NCI-H2227 (cell line): ENCODE results near the gene CDKL2.
A peak's percentile ranks its signal among the peaks of the same experiment; 100 is the strongest.

Experiments
- DNase-seq: peaks from one replicate; lab custom pipeline; 2025; ENCODE audit not compliant: unreplicated experiment; lab: John Stamatoyannopoulos, UW

The CDKL2 gene

GRCh38 chr4:75643651-75644050 is 13.3 kb upstream of the CDKL2 start:
- DNase-seq = no peak

GRCh38 chr4:75639124-75639695 is 8.9 kb upstream of the CDKL2 start:
- DNase-seq = no peak

GRCh38 chr4:75637827-75638226 is 7.5 kb upstream of the CDKL2 start:
- no peak for DNase-seq

- DNase-seq = no peak
Measured at GRCh38 chr4:75637176-75637575, 6.8 kb upstream of the CDKL2 start.

GRCh38 chr4:75634951-75635350 is 4.6 kb upstream of the CDKL2 start:
- no peak for DNase-seq

GRCh38 chr4:75634281-75634680 is 4.0 kb upstream of the CDKL2 start:
- no peak for DNase-seq

- no peak for DNase-seq
Measured at GRCh38 chr4:75633846-75634245, 3.5 kb upstream of the CDKL2 start.

GRCh38 chr4:75630937-75631329 is 605 bp upstream of the CDKL2 start:
- DNase-seq = peak; percentile 30

- no peak for DNase-seq
Measured at GRCh38 chr4:75629239-75629638, 1.1 kb downstream of the CDKL2 start.

- no peak for DNase-seq
Measured at GRCh38 chr4:75623026-75623425, 7.3 kb downstream of the CDKL2 start.

GRCh38 chr4:75621715-75622114 is 8.6 kb downstream of the CDKL2 start:
- DNase-seq = no peak

GRCh38 chr4:75612306-75612705 is 18.0 kb downstream of the CDKL2 start:
- DNase-seq = no peak

- no peak for DNase-seq
Measured at GRCh38 chr4:75605928-75606327, 24.4 kb downstream of the CDKL2 start.

GRCh38 chr4:75599647-75600046 is 30.7 kb downstream of the CDKL2 start:
- no peak for DNase-seq

GRCh38 chr4:75598390-75598789 is 31.9 kb downstream of the CDKL2 start:
- no peak for DNase-seq

- DNase-seq = no peak
Measured at GRCh38 chr4:75596061-75596460, 34.3 kb downstream of the CDKL2 start.

GRCh38 chr4:75593393-75593792 is 36.9 kb downstream of the CDKL2 start:
- DNase-seq = no peak

GRCh38 chr4:75584067-75584466 is 46.3 kb downstream of the CDKL2 start:
- DNase-seq = no peak

GRCh38 chr4:75567725-75568124 is 62.6 kb downstream of the CDKL2 start:
- DNase-seq = no peak

GRCh38 chr4:75566911-75567310 is 63.4 kb downstream of the CDKL2 start:
- no peak for DNase-seq

- DNase-seq = no peak
Measured at GRCh38 chr4:75565481-75565880, 64.8 kb downstream of the CDKL2 start.

GRCh38 chr4:75564023-75564422 is 66.3 kb downstream of the CDKL2 start:
- DNase-seq = no peak

- DNase-seq = no peak
Measured at GRCh38 chr4:75561789-75562188, 68.5 kb downstream of the CDKL2 start.

GRCh38 chr4:75557696-75558095 is 72.6 kb downstream of the CDKL2 start:
- no peak for DNase-seq
